Panc1 (cell line): ENCODE data around the gene RASL11B. TPM values are rescaled to one million over a fixed set of nuclear protein-coding genes. Genes with fewer than 3 reads are reported as not detected.

Experiments used
- ATAC-seq: fragments of 200-7000 bp; cut with Tn5 transposase; 2 replicates; pipeline ENCODE4 v1.9.1; 2020; ENCODE audit warnings: mild to moderate bottlenecking, moderate library complexity
- BruUV-seq: library from RNA; stranded (reverse); fragments of 400-500 nt; replicated peaks from 2 replicates; lab custom pipeline; 2021; lab: Mats Ljungman, UMichigan
- CTCF ChIA-PET: fragments of 300-600 bp; sonication (Branson Sonifier 250); formaldehyde crosslinking; loops from one replicate; lab custom pipeline; 2022; ENCODE audit warnings: antibody characterized with exemption; lab: Charles Lee
- POLR2A ChIA-PET: fragments of 300-600 bp; sonication (Branson Sonifier 250); formaldehyde crosslinking; loops from one replicate; lab custom pipeline; 2022; ENCODE audit warnings: antibody characterized with exemption; lab: Charles Lee
- DNase-seq: peaks from one replicate; pipeline ENCODE4 v3.0.0-alpha.2; 2010; ENCODE audit warnings: low read depth, low spot score
- H3K27ac ChIP-seq: 2 replicates; pipeline ENCODE4 v1.5.1; 2011; ENCODE audit warnings: mild to moderate bottlenecking, low read length, inconsistent platforms
- H3K27me3 ChIP-seq: fragments of 200-500 bp; sonication (Bioruptor generic); 2 replicates; pipeline ENCODE4 v1.6.0; 2014; ENCODE audit warnings: low read length, inconsistent platforms; ENCODE audit not compliant: control insufficient read depth, insufficient read depth
- H3K36me3 ChIP-seq: fragments of 200-500 bp; sonication (Bioruptor generic); 2 replicates; pipeline ENCODE4 v1.5.1; 2014; ENCODE audit warnings: inconsistent platforms, mild to moderate bottlenecking, low read length, moderate library complexity; ENCODE audit not compliant: control insufficient read depth, insufficient read depth
- H3K4me1 ChIP-seq: 2 replicates; pipeline ENCODE4 v1.5.1; 2011; ENCODE audit warnings: inconsistent platforms, mild to moderate bottlenecking, low read length, moderate library complexity; ENCODE audit not compliant: control insufficient read depth, insufficient read depth
- H3K4me3 ChIP-seq, 2 experiments: 2 replicates each; pipeline ENCODE4 v1.5.1; 2011 to 2012; ENCODE audit warnings: low read depth in 2 of 2, low read length in 2 of 2, mild to moderate bottlenecking in 2 of 2, inconsistent platforms in 1 of 2, moderate library complexity in 1 of 2
- H3K9me3 ChIP-seq: fragments of 200-500 bp; sonication (Bioruptor generic); 2 replicates; pipeline ENCODE4 v1.5.1; 2014; ENCODE audit warnings: low read depth, mild to moderate bottlenecking, inconsistent platforms, low read length, moderate library complexity; ENCODE audit not compliant: control insufficient read depth, insufficient read depth
- CTCF ChIP-seq: fragments of 450-650 bp; IDR thresholded peaks from 2 replicates; pipeline ENCODE4 v1.5.1; 2017; ENCODE audit warnings: mild to moderate bottlenecking
- POLR2AphosphoS5 ChIP-seq: IDR thresholded peaks from 2 replicates; pipeline ENCODE4 v1.6.1; 2012; ENCODE audit warnings: mild to moderate bottlenecking, low read depth, low read length, moderate library complexity
- REST ChIP-seq, 2 experiments: IDR thresholded peaks; 2 replicates each; pipeline ENCODE4 v1.6.1; 2011 to 2012; ENCODE audit warnings: low read depth in 2 of 2, control low read depth in 1 of 2, low read length in 1 of 2, mild to moderate bottlenecking in 1 of 2, moderate library complexity in 1 of 2; ENCODE audit not compliant: insufficient read depth in 1 of 2
- SIN3A ChIP-seq: IDR thresholded peaks from 2 replicates; pipeline ENCODE4 v1.6.1; 2012; ENCODE audit warnings: low read depth, mild to moderate bottlenecking, low read length, moderate library complexity, borderline replicate concordance; ENCODE audit not compliant: insufficient read depth
- TCF7L2 ChIP-seq: IDR thresholded peaks from 2 replicates; pipeline ENCODE4 v1.6.1; 2011; ENCODE audit warnings: mild to moderate bottlenecking, low read depth, low read length, inconsistent platforms
- in situ Hi-C: cut with HindIII; loops from 2 replicates; pipeline ENCODE4 v1.10.0; 2016; ENCODE audit warnings: low sequenced_read_pairs, low pct_unique_long_range_greater_than_20kb
- intact Hi-C: fragments of 100-400 bp; cut with micrococcal nuclease; formaldehyde crosslinking; loops from one replicate; pipeline ENCODE4 v1.10.0; 2022; ENCODE audit not compliant: unreplicated experiment
- total RNA-seq: library from RNA; stranded (reverse); gene quantifications from one replicate; pipeline ENCODE4 v1.2.1, GENCODE V29; 2021; ENCODE audit not compliant: unreplicated experiment

RASL11B gene
- total RNA-seq, 1 experiment from 2014 or later, result 0.21 TPM

DNA sequence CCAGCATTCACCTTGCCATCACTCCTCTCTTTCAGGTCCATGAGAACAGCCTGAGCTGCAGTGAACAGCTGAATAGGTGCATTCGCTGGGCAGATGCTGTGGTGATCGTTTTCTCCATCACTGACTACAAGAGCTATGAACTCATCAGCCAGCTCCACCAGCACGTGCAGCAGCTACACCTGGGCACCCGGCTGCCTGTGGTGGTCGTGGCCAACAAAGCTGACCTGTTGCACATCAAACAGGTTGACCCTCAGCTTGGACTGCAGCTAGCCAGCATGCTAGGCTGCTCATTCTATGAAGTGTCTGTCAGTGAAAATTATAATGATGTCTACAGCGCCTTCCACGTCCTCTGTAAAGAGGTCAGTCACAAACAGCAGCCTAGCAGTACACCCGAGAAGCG, 3.2 kb downstream of the RASL11B start:
- ATAC-seq (no peak), DNase-seq (no peak)
- no peak overlapping the region for H3K27ac ChIP-seq
- H3K4me3 ChIP-seq, result no peak overlapping the region
- H3K9me3 ChIP-seq, result no peaks in the 10 kb centered on the region
- CTCF ChIA-PET, result no interaction called here
- intact Hi-C loops (no loop called here), in situ Hi-C loops (no loop called here)
- H3K36me3 ChIP-seq, result no peaks in the 10 kb centered on the region
- BruUV-seq, result no TSS peak
- no peaks in the 10 kb centered on the region; the same call in none of the 2 replicates for H3K27me3 ChIP-seq
- POLR2A ChIA-PET, result no interaction called here
- peaks cover 4% of the 10 kb centered on the region for H3K4me1 ChIP-seq
- TF ChIP-seq REST (IDR thresholded peaks at IDR 0.05; ENCODE audit: insufficient read depth in 1 of 2, low read depth in 2 of 2, low read length in 1 of 2), result no peak
- no peak for TF ChIP-seq TCF7L2
- TF ChIP-seq SIN3A, result no peak
- no peak for TF ChIP-seq CTCF
- no peak for TF ChIP-seq POLR2AphosphoS5

GRCh38 chr4:52866734-52867133, 4.6 kb downstream of the RASL11B start:
- ATAC-seq (no peak), DNase-seq (no peak)
- intact Hi-C loops, result no loop called here
- CTCF ChIA-PET, result no interaction called here
- Histone ChIP-seq H3K4me3 (no peak overlapping the region), H3K36me3 (no peaks in the 10 kb centered on the region), H3K27ac (no peak overlapping the region), H3K4me1 (peaks cover 4% of the 10 kb centered on the region), H3K9me3 (no peaks in the 10 kb centered on the region), H3K27me3 (no peaks in the 10 kb centered on the region; the same call in none of the 2 replicates)
- in situ Hi-C loops, result no loop called here
- BruUV-seq, result no TSS peak
- POLR2A ChIA-PET, result no interaction called here
- TF ChIP-seq POLR2AphosphoS5 (no peak), CTCF (no peak), SIN3A (no peak)
